HG03575 (cell line): ENCODE results near the gene PRDM5.

ENCODE experiments used
- ATAC-seq: cut with Tn5 transposase; IDR thresholded peaks from one replicate; pipeline ENCODE4 v1.9.1; 2021; ENCODE audit not compliant: unreplicated experiment, insufficient number of reproducible peaks, low FRiP score; ENCODE audit errors: extremely low read depth

The PRDM5 gene

DNA sequence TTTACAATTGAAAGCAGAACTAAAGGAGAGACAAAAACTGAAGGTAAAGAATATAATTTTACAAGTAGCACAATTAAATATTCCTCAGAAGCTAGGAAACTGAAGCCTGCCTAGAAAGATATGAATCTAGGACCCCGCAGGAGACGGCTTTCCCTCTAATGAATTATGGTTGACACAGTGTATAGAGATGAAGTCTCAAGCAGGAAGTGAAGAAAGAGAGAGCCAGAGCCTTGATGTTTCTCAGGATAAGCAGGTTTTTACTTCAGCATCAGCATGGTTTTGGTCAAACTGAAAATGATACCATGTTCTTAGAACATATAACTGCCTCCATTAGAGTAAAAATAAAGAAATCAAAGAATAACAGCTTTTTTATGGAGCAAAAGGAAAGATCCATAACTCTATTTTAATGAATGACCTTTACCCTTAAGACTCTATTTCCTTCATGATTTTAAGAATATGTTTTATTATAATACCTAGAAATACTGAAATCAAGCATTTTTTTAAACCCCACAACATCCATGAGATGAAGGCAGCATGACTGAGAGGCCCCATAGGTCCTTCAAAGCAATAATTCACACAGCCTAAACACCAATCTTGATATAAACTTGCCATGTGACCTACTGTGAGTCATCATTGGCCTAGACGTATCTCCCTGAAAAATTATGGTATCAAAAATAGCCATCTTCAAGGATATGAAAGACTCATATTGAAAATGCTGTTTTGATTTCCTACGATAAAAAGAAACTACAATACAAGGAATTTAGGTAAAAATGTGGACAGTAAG, 193.4 kb downstream of the PRDM5 start:
- ATAC-seq, result no peak

DNA sequence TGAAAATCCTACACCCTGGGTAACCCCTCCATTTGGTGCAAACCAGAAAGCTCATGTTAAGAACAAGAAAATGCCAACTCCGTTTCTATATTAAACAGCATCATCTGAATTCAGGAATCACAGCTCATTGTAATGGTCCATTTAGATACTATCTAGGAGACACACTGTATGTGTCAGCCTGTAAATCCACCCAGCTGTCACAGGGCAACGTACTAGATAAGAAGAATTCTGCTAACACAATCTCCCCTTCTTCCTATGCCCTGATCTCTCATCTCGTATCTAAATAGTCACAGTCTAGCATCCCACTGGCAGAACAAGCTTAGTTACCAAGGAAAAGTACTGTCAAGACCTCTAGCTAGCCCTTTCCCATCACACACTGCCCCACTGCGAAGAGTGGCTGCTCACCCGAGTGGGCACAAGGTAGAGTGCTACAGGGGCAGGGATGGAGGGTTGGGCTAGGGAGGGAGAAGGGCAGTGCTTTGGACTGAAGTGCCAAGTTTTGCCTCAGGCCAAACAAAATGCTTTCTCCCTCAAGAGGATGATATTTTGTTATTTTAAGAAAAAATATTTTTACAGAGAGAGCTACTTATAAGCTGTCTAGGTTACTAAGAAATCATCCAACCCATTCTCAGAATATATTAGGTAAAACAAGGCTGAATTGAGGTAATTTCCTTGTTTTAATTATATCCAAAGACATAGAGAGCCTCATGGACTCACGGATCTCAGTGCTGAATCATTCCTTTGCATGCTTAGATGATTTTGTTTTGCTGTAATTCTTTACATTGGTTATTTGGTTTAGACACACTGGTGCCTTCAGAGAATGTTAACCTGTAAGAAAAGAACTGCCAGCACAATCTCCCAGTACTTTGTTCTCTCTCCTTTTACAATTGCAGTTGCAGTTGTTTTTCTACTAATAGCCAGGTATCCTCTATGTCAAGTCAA, 196.6 kb downstream of the PRDM5 start:
- no peak for ATAC-seq

DNA sequence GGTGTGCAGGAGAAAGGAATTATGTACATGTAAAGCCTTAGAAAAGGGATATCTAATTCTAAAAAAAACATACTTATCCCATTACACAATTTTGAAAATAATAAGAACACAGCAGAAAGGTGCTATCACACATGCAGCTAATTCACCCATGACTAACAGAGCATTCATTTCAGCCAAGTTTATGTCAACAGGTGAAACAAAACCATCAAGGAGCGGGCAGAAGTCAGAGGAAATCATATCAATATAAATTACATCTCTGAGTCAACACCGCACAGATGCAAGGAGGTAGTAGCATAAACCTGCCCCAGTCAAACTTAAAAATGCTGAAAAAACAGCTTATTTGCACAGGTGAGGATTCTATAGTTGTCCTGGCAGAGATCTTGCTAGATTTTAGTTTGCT, 197.9 kb downstream of the PRDM5 start:
- ATAC-seq, result no peak

DNA sequence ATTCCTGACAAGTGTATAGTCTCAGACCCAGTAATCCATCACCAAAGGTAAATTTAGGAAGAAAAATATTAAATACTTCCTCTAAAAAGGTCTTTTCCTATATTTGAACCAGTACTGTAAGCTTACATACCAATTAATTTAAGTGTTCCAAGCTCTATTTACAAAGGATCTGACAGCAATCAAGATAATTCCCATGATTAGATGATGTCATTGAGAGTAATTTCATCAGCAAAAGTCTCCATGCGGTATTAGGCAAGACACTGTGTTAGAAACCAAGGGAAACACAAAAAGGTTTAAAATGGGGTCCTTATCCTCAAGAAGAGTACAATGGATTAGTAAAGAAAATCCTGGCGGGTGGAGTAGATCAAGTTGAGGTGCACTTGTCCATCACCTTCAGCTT, 198.5 kb downstream of the PRDM5 start:
- no peak for ATAC-seq

DNA sequence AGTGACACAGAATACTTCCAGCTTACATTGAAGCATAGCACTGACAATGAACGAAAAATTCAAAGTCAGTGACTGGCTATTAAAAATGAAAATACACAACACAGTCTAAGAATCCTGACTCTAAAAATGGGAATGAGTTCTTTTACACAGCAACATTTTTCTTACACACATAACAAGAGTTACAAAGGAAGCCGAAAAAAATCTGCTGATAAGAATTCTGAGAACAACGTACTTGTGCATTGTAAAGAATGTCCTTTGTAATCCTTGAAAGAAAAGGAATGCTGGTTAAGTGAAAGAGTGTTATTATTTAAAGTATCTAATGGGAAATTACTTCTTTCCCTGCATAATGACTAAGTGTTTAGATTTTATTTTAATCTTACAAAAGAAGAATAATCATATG, 199.4 kb downstream of the PRDM5 start:
- no peak for ATAC-seq

DNA sequence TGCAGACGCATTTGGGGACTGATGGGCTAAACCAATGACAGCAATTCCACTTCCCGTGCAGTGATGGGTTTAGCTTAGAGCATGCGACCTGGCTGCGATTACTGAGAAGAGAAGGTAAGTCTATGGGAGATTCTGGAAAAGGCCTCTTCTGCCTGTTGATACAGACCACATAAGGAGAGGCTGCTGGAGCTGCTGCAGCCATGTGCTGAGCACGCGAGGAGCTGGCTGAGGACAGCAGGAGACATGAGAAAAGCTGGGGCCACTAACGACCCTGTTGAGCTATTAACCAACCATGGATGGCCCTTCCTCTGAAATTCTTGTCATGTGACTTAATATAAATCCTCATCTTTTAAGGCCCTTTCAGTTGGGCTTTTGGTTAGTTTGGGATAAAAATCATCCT, 199.9 kb downstream of the PRDM5 start:
- no peak for ATAC-seq

DNA sequence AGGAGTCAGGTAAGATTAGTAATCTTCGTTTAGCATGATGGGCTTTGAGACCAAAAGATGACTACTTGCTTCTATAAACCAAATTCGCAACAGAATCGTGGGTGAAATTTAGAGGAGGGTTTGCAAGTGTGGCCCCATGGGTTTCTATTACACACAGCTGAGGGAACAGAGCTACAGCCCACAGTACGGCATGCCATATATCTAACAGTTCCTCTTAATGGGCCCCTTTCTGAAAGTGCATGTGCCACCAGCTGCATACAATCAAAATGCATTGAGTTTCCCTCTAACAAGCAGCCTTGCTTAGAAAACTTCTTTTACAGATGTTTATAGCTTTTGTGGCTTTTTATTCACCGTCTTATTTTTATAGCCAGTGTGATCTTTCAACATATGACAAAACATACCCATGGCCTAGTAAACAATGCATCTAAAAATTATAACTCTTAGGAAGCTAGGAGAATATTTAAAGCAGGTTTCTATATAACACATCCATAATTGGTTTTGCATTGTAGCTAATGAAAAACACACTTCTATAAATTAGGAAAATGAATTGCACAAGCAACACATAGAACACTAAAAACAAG, 202.1 kb downstream of the PRDM5 start:
- ATAC-seq, result no peak

DNA sequence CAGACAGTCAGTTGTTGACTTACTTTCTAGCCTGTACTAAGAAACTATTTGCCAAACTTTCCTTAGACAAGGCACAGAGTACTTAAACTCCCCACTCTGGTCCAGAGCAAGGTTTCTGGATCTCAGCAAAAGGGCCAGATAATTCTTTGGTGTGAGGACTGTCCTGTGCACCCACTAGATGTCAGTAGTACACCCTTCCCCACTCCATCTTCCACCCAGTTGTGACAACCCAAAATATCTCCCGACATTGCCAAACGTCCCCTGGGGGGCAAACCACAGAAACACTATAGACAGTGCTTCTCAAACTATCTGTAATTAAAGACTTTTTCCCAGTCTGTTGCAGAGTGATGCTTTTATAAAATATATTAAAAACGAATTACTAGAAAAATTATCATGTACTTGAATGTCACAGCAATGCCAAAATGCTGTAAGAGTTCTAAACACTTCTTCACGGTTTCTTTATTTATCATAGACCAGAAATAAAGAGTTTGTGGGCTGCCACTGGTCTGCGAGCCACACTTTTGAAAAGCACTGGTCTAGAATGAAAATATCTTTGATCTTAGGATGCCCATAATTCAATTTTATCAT, 203.5 kb downstream of the PRDM5 start:
- no peak for ATAC-seq

DNA sequence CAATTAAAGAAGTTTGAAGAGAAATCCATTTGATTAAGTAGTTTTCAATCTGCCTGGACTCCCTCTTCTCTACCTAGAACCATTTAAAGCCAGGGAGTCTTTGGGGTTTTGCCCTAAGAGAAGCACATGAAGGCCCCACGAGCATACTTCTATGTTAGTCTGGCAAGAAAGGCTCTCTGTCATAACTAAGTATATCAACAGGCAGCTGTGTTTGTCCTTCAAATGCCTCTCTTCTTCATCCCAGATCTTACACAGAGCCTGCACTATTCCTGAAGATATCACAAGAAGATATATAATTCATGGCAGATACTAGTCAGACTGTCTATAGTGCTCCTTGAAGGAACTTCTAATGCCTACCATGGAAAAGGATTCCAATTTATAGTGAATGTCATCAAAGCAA, 206.2 kb downstream of the PRDM5 start:
- ATAC-seq, result no peak

DNA sequence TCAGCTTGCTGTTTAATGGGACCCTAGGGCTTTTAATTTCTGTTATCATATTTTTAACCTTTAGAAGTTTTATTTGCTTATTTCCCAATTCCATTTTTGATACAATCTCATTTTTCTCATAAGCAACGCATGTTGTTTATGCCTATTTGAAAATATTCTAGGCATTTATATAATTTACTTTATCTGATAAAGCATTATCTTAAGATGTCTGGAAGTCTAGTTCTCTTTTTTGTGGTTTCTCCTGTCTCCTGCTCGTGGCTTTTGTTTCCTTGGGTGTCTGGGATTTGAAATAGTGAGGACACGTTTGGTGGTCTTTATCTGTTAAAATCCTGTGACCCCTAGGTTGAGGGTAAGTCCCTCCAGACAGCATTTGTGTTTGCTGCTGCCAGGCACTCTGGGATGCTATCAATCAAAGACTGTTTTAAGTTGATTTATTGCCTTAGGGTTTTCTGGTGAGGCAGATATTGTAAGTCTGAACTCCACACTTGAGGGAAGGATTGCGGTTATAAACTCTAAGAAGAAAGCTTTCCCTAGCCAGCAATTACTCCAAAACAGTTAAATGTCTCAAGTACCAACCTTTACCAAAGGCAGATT, 208.0 kb downstream of the PRDM5 start:
- ATAC-seq, result no peak

DNA sequence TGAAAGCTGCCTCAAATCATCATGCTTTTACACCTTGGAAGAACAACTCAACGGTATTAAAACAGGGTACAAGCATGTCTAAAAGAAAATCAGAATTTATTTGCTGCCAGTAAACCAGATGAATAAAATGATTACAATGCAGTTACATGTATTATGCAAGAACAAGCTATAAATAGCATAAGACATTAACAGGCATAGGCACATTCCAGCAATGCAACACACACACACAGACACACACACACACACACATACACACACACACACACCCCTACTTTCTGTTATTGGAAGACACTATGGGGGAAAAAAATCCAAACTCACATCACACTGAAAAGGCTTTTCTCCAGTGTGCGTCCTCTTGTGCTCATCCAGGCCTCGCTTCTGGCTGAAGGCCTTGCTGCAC, 212.5 kb downstream of the PRDM5 start:
- no peak for ATAC-seq

DNA sequence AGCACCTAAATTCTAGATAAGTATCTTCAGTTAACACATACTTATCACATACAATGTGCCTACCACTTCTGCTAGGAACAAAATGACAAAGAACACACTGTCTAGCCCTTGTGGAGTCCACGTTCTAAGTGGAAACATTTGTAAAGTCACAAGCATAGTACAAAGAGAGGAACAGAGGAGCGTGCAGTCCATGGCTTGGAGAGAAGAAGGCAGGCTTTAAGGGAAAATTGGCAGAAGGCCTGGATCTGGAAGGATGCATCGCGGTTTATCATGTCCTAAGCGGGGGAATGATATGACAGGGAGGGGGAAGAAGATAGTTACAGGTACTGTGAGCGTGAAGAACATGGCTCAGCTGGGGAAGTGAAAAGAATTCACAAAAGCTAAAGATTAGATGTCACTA, 218.0 kb downstream of the PRDM5 start:
- ATAC-seq, result no peak

DNA sequence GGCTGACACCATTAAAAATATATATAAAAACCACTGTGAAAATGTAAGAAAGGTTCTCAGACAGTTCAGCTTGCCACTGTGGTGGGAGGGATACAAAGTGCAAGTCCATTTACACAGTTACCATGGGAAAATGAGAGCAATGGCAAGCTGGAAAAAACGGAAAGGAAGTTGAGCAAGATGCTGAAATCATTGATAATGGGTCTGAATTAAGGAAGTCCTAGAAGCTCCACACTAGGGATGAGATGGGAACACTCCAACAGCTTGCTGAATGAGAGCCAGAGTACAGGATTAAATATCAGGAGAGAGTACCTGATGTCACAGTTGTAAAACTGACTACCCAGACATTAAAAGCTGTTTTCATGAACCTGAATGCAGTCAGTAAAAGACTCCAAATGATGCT, 218.6 kb downstream of the PRDM5 start:
- ATAC-seq, result no peak

DNA sequence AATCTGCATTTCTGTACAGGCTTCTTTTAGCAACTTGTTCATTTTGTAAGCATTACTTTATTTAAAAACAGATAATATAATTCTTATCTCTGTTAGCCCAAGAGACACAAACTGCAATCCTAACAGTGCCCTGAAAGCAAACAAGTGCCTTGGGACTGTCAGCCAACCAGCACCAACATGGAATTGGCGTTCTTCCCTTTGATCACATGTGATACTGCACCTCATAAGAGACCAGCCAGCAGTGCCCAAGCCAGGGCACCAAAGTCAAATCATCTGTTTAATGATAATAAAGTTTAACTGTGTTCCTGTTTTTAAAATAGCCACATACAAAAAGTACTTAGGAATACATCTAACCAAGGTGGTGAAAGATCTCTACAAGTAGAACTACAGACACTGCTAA, 223.2 kb downstream of the PRDM5 start:
- no peak for ATAC-seq

DNA sequence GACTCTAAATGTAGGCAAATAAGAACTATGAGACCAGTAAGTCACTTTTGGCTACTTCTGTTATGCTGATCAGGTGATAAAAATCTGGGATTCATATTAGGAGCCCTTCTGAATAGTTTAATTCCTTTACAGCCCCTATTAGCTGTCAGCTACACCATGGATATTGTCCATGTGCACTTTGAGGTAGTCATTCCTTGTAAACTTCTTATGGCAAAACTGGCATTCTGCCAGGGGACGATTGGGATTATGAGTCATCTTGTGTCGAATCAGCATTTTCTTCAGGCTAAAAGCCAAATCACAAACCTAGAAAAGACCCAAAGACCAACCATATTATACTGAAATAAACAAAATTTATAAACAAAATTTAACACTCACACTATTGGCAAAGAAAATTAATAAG, 227.6 kb downstream of the PRDM5 start:
- no peak for ATAC-seq

DNA sequence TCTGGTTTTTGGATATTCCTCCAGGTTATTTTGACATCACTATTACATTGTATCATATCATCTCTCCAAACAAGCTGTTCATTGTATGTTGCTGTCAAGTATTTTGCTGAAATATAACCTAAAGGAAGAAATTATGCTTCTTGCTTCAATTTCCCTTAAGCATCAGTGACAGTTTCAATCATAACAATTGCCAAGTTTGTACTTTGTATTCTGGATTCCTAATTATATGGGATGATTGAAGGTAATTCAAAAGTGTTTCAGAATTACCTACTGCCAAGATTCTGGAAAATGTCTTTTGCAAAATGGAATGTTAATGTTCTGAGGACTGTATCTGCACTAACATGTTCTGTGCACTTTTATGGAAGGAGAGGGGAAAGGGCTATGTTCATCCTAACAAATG, 228.7 kb downstream of the PRDM5 start:
- no peak for ATAC-seq

DNA sequence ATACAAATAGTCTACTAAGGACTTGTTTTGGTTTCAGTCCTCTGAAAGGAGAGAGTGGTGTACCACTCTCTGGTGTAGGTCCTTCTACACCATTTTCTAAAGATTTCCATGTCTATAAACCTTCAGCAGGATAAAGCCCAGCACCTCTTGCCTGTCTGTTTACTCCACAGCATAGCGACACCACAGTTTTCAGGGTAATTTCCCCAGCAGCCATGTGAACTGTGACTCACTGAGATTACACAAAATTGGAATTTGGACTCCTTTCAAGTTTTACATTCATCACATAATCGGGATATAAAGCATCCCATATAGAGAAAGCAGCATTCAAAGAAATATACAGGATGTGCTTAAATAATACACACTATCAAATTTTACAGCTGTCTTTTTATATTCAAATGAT, 229.6 kb downstream of the PRDM5 start:
- ATAC-seq, result no peak

DNA sequence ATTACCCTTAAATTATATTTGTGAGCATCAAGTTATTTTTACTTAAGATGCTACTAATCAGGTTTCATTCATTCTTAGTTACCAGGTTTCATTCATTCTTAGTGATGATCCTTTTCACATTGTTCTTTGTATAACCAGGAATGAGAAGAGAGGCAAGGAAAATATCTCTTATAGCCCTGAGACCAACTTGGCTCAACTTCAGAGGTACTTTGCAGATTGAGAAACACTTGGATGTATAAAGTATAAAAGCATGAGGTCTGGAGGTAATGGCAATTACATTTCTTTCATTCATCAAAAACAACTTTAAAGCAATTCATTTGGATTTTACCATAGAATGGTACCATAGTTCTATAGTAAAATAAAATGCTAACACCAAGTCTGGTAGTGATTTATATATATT, 231.0 kb downstream of the PRDM5 start:
- ATAC-seq, result no peak

DNA sequence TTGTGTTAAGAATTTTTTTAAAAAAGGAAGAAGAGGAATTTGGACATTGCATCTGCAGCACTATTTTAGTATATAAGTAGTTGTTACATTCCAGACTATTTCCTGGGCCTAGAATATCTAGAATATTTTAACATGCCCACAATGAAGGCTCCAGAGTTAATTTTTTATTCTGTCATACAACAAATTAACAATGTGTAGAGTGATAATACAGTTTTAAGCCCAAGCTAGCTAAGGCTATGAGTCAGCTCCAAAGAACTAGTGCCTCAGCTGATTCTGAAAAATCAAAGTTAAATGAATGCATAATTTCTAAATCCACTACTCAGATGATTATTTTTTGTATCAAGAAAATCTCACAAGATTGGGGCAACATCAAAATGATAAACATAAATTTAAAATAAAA, 231.4 kb downstream of the PRDM5 start:
- ATAC-seq, result no peak
